B cell (primary cell): ENCODE results near the gene LAMA3. TPM values are rescaled to one million over a fixed set of nuclear protein-coding genes. Genes with fewer than 3 reads are reported as not detected.

ENCODE experiments used
- ATAC-seq: fragments of 200-7000 bp; cut with Tn5 transposase; one replicate; pipeline ENCODE4 v1.10.0; 2021; ENCODE audit warnings: low read depth, mild to moderate bottlenecking, moderate number of reproducible peaks, moderate library complexity
- CTCF ChIA-PET: fragments of 350-600 bp; sonication (Branson Sonifier 250); formaldehyde crosslinking; loops from one replicate; lab custom pipeline; 2021; ENCODE audit warnings: antibody characterized with exemption, inconsistent platforms; lab: Charles Lee
- POLR2A ChIA-PET: fragments of 350-600 bp; sonication (Branson Sonifier 250); formaldehyde crosslinking; loops from one replicate; lab custom pipeline; 2021; ENCODE audit warnings: antibody characterized with exemption; lab: Charles Lee
- DNase-seq: peaks from one replicate; pipeline ENCODE4 v3.0.0; 2013
- H2AFZ ChIP-seq: 2 replicates; pipeline ENCODE4 v1.6.1; 2012; ENCODE audit warnings: mild to moderate bottlenecking, low read depth, low read length; ENCODE audit not compliant: insufficient read depth, poor library complexity, severe bottlenecking
- H3K27ac ChIP-seq, 2 donors: 1 replicate in 1 of 2; 2 replicates in 1 of 2; pipeline ENCODE4 v1.5.1; 2012 to 2013; ENCODE audit warnings: low read length in 2 of 2, mild to moderate bottlenecking in 2 of 2, moderate library complexity in 1 of 2
- H3K27me3 ChIP-seq, 4 experiments: fragments of 200-600 bp in 1 of 4; sonication (generic) in 1 of 4; replicated peaks in 1 of 4; 1 replicate in 2 of 4; 2 replicates in 2 of 4; pipeline versions ENCODE4 v1.6.1 to v1.7.0; 2013 to 2016; ENCODE audit warnings: low read length in 3 of 4, mild to moderate bottlenecking in 2 of 4, mixed read lengths in 1 of 4, moderate library complexity in 1 of 4; ENCODE audit not compliant: insufficient read depth in 4 of 4, control insufficient read depth in 3 of 4; ENCODE audit errors: control extremely low read depth in 1 of 4
- H3K36me3 ChIP-seq, 2 experiments: replicated peaks in 1 of 2; 1 replicate in 1 of 2; 2 replicates in 1 of 2; pipeline versions ENCODE4 v1.6.1 to v1.7.1; 2013; ENCODE audit warnings: low read length in 1 of 2; ENCODE audit not compliant: insufficient read depth in 2 of 2, control insufficient read depth in 1 of 2; ENCODE audit errors: control extremely low read depth in 1 of 2, extremely low read depth in 1 of 2
- H3K4me1 ChIP-seq, 2 donors: fragments of 200-600 bp in 1 of 2; sonication (generic) in 1 of 2; 1 replicate in 1 of 2; 2 replicates in 1 of 2; pipeline versions ENCODE4 v1.5.1 to v1.6.1; 2013 to 2017; ENCODE audit warnings: low read length in 2 of 2; ENCODE audit not compliant: control insufficient read depth in 2 of 2, insufficient read depth in 2 of 2
- H3K4me2 ChIP-seq: replicated peaks from 2 replicates; pipeline ENCODE3; 2012; ENCODE audit warnings: mild to moderate bottlenecking, low read depth, low read length; ENCODE audit not compliant: poor library complexity, severe bottlenecking
- H3K4me3 ChIP-seq, 5 experiments: fragments of 200-600 bp in 1 of 5; sonication (generic) in 1 of 5; 1 replicate in 3 of 5; 2 replicates in 2 of 5; pipeline versions ENCODE4 v1.5.1 to v1.7.0; 2011 to 2016; ENCODE audit warnings: low read length in 4 of 5, mild to moderate bottlenecking in 4 of 5, low read depth in 2 of 5, control low read depth in 1 of 5, moderate library complexity in 1 of 5; ENCODE audit not compliant: insufficient read depth in 1 of 5; ENCODE audit errors: control extremely low read depth in 1 of 5, extremely low read depth in 1 of 5
- H3K79me2 ChIP-seq: fragments of 200-600 bp; sonication (generic); one replicate; pipeline ENCODE4 v1.6.0; 2016; ENCODE audit warnings: low read length; ENCODE audit not compliant: control insufficient read depth, insufficient read depth
- H3K9ac ChIP-seq: fragments of 200-600 bp; sonication (generic); 2 replicates; pipeline ENCODE4 v1.6.1; 2017; ENCODE audit warnings: mild to moderate bottlenecking, low read length, moderate library complexity
- H3K9me3 ChIP-seq, 3 donors: one replicate each; pipeline versions ENCODE4 v1.6.1 to v1.7.1; 2013; ENCODE audit warnings: low read length in 2 of 3; ENCODE audit not compliant: control insufficient read depth in 2 of 3, insufficient read depth in 1 of 3; ENCODE audit errors: control extremely low read depth in 1 of 3
- H4K20me1 ChIP-seq: 2 replicates; pipeline ENCODE4 v1.6.0; 2012; ENCODE audit warnings: mild to moderate bottlenecking, low read length; ENCODE audit not compliant: insufficient read depth, control insufficient read depth, poor library complexity, severe bottlenecking
- H3K27ac Mint-ChIP-seq: one replicate; pipeline ENCODE4 v1.8.0; 2021; ENCODE audit warnings: mixed read lengths
- H3K27me3 Mint-ChIP-seq: one replicate; pipeline ENCODE4 v1.8.0; 2021; ENCODE audit warnings: mixed read lengths
- H3K4me1 Mint-ChIP-seq: one replicate; pipeline ENCODE4 v1.8.0; 2021; ENCODE audit warnings: mixed read lengths
- H3K4me3 Mint-ChIP-seq: one replicate; pipeline ENCODE4 v1.8.0; 2021; ENCODE audit warnings: mixed read lengths
- H3K9me3 Mint-ChIP-seq: one replicate; pipeline ENCODE4 v1.8.0; 2022; ENCODE audit warnings: mixed read lengths; ENCODE audit not compliant: insufficient read depth
- CTCF ChIP-seq: fragments of 200-600 bp; IDR thresholded peaks from one replicate; pipeline ENCODE4 v1.8.0; 2022; ENCODE audit warnings: antibody characterized with exemption, mild to moderate bottlenecking
- EZH2 ChIP-seq: IDR thresholded peaks from 2 replicates; pipeline ENCODE4 v1.6.1; 2012; ENCODE audit warnings: borderline replicate concordance, low read depth, mild to moderate bottlenecking, moderate library complexity, low read length; ENCODE audit not compliant: insufficient read depth, poor library complexity, severe bottlenecking
- WGBS: methylation state at CpG from one replicate; pipeline ENCODE4 v1.1.5; 2013; ENCODE audit warnings: missing lambda C conversion rate; ENCODE audit not compliant: insufficient coverage; 5-methylcytosine and 5-hydroxymethylcytosine counted together
- intact Hi-C: fragments of 100-400 bp; cut with micrococcal nuclease; formaldehyde crosslinking; loops from one replicate; pipeline ENCODE4 v1.10.0; 2022
- polyA plus RNA-seq: library from polyadenylated mRNA; depleted of rRNA; stranded (reverse); fragments of >200 nt; gene quantifications from 2 replicates; pipeline ENCODE4 v1.2.3, GENCODE V29; 2012
- total RNA-seq, 2 donors: library from RNA; stranded (reverse); fragments of 120-200 nt in 1 of 2; gene quantifications; 1 replicate in 1 of 2; 2 replicates in 1 of 2; pipeline versions ENCODE4 v1.2.3 to v1.2.4, GENCODE V29; 2013 to 2022

LAMA3 gene
- total and polyA plus RNA-seq, 2 donors (not counting 1 experiment from before 2014, with no cell fraction given), result 0.03 to 0.32 TPM

- peaks cover 2% of the 10 kb centered on the region for H3K27me3 Mint-ChIP-seq
- no peaks in the 10 kb centered on the region for H4K20me1 ChIP-seq
- H3K4me3 Mint-ChIP-seq, result no peak overlapping the region
- H3K27ac ChIP-seq, result no peak overlapping the region
- no peaks in the 10 kb centered on the region for H3K36me3 ChIP-seq
- H3K9me3 Mint-ChIP-seq, result no peaks in the 10 kb centered on the region
- intact Hi-C loops, result no loop called here
- H3K4me1 ChIP-seq, result no peaks in the 10 kb centered on the region
- no peak overlapping the region for H2AFZ ChIP-seq
- no peaks in the 10 kb centered on the region for H3K9me3 ChIP-seq
- H3K4me3 ChIP-seq, result no peak overlapping the region
- 88% methylated on average over 7 of the region's 9 CpGs for WGBS
- ChIA-PET POLR2A (no interaction called here), CTCF (no interaction called here)
- no peaks in the 10 kb centered on the region for H3K27me3 ChIP-seq
- TF ChIP-seq EZH2 (no peak), CTCF (no peak)
- DNase-seq, result no peak
- no peak overlapping the region for H3K4me2 ChIP-seq
- no peak for ATAC-seq
- no peaks in the 10 kb centered on the region for H3K4me1 Mint-ChIP-seq
- H3K9ac ChIP-seq, result no peak overlapping the region
- no peaks in the 10 kb centered on the region for H3K79me2 ChIP-seq
- no peak overlapping the region for H3K27ac Mint-ChIP-seq
Measured at GRCh38 chr18:23844991-23845680, 155.9 kb downstream of the LAMA3 start.

GRCh38 chr18:23845988-23846630 is 156.9 kb downstream of the LAMA3 start:
- POLR2A ChIA-PET, result no interaction called here
- Histone ChIP-seq H3K79me2 (no peaks in the 10 kb centered on the region), H3K4me3 (no peak overlapping the region), H4K20me1 (no peaks in the 10 kb centered on the region), H3K27ac (no peak overlapping the region), H3K27me3 (no peaks in the 10 kb centered on the region), H3K4me1 (no peaks in the 10 kb centered on the region), H3K36me3 (no peaks in the 10 kb centered on the region), H2AFZ (no peak overlapping the region), H3K9me3 (no peaks in the 10 kb centered on the region), H3K4me2 (no peak overlapping the region), H3K9ac (no peak overlapping the region)
- H3K27me3 Mint-ChIP-seq, result peaks cover 2% of the 10 kb centered on the region
- TF ChIP-seq CTCF, result no peak
- TF ChIP-seq EZH2, result no peak
- 90% methylated on average over 13 of the region's 15 CpGs for WGBS
- no peaks in the 10 kb centered on the region for H3K4me1 Mint-ChIP-seq
- intact Hi-C loops, result no loop called here
- DNase-seq, result no peak
- CTCF ChIA-PET, result no interaction called here
- no peak for ATAC-seq
- no peak overlapping the region for H3K27ac Mint-ChIP-seq
- no peaks in the 10 kb centered on the region for H3K9me3 Mint-ChIP-seq
- no peak overlapping the region for H3K4me3 Mint-ChIP-seq
